Adrenal gland (tissue), 12 donors: ENCODE measurements around the gene SCN2A. TPM values are rescaled to one million over a fixed set of nuclear protein-coding genes. Genes with fewer than 3 reads are reported as not detected.

Experiments
- DNase-seq, 7 donors: peaks; one replicate each; pipeline ENCODE4 v3.0.0-alpha.2; 2019 to 2020
- H3K27ac ChIP-seq, 5 donors: fragments of 200-600 bp; sonication (generic) in 4 of 5; 1 replicate in 3 of 5; 2 replicates in 2 of 5; pipeline versions ENCODE4 v1.5.1 to v1.8.0; 2016 to 2020; ENCODE audit warnings: mild to moderate bottlenecking in 1 of 5
- H3K27me3 ChIP-seq: fragments of 200-600 bp; 2 replicates; pipeline ENCODE4 v1.8.0; 2021
- H3K36me3 ChIP-seq, 2 donors: fragments of 200-600 bp; replicated peaks in 1 of 2; 1 replicate in 1 of 2; 2 replicates in 1 of 2; pipeline versions ENCODE4 v1.5.1 to v1.8.0; 2018 to 2022
- H3K4me1 ChIP-seq, 2 donors: fragments of 200-600 bp; replicated peaks in 1 of 2; 1 replicate in 1 of 2; 2 replicates in 1 of 2; pipeline versions ENCODE4 v1.5.1 to v1.8.0; 2018 to 2021
- H3K4me3 ChIP-seq, 4 donors: fragments of 200-600 bp; sonication (generic) in 3 of 4; one replicate each; pipeline ENCODE4 v1.5.1; 2016 to 2018
- H3K9me3 ChIP-seq, 3 donors: fragments of 200-600 bp; sonication (generic) in 1 of 3; replicated peaks in 1 of 3; 1 replicate in 2 of 3; 2 replicates in 1 of 3; pipeline versions ENCODE4 v1.5.1 to v1.8.0; 2016 to 2021
- POLR2A ChIP-seq, 2 donors: fragments of 450-650 bp; IDR thresholded peaks; one replicate each; pipeline ENCODE4 v1.6.1; 2017; ENCODE audit warnings: antibody characterized with exemption in 2 of 2, mild to moderate bottlenecking in 2 of 2, moderate library complexity in 1 of 2
- WGBS, 4 donors: extraction: QIAGEN DNeasy Blood & Tissue Kit in 2 of 4; methylation state at CpG; one replicate each; pipeline versions ENCODE4 v1.1.5 to v1.1.7; 2013 to 2017; 5-methylcytosine and 5-hydroxymethylcytosine counted together
- intact Hi-C, 2 donors: fragments of 100-400 bp; cut with DNase I; formaldehyde crosslinking; loops; one replicate each; pipeline versions ENCODE4 v1.14.1 to v1.15.0; 2022 to 2023
- polyA plus RNA-seq, 3 donors: library from polyadenylated mRNA; stranded (reverse); fragments of 200-250 nt in 2 of 3; fragments of 350-450 nt in 1 of 3; fragmentation: Illumina TruSeq in 1 of 3; extraction: RNeasy Lipid Tissue Mini Kit (QIAGEN cat#74804) in 1 of 3; gene quantifications; one replicate each; pipeline ENCODE4 v1.2.3, GENCODE V29; 2013 to 2014
- total RNA-seq, 9 donors: library from RNA; depleted of rRNA in 4 of 9; stranded (reverse); fragments of >200 nt in 4 of 9; fragments of 120-200 nt in 1 of 9; fragmentation: NEBNext Ultra II Directional in 1 of 9; extraction: Animal tissue kit (Norgen Biotek cat#: 25700) in 1 of 9; gene quantifications; one replicate each; pipeline versions ENCODE4 v1.1.0 to v1.2.4, GENCODE V29; 2013 to 2023
- TF ChIP-seq, protein P1 (sequence below), 6 experiments: fragments of 450-650 bp in 4 of 6; fragments of 200-600 bp in 2 of 6; sonication (generic) in 1 of 6; IDR thresholded peaks; 1 replicate in 5 of 6; 2 replicates in 1 of 6; pipeline versions ENCODE4 v1.5.1 to v1.8.0; 2016 to 2021; ENCODE audit warnings: antibody characterized with exemption in 6 of 6, mild to moderate bottlenecking in 2 of 6, moderate library complexity in 1 of 6
- donor health status: healthy with polysubstance abuse.
- donor health status: Bipolar disorder and iron deficiency.
- donor health status: DM: yes; HTN: yes; CAD: no.
- donor health status: DM: no; HTN: no; CAD: no.
- donor health status: DM: no; HTN: no; CAD: no.
- donor health status: DM: yes; HTN: yes; CAD: no.

Gene SCN2A
- total and polyA plus RNA-seq, 12 donors: 0.34 to 3.5 (median 1.1) TPM

DNA sequence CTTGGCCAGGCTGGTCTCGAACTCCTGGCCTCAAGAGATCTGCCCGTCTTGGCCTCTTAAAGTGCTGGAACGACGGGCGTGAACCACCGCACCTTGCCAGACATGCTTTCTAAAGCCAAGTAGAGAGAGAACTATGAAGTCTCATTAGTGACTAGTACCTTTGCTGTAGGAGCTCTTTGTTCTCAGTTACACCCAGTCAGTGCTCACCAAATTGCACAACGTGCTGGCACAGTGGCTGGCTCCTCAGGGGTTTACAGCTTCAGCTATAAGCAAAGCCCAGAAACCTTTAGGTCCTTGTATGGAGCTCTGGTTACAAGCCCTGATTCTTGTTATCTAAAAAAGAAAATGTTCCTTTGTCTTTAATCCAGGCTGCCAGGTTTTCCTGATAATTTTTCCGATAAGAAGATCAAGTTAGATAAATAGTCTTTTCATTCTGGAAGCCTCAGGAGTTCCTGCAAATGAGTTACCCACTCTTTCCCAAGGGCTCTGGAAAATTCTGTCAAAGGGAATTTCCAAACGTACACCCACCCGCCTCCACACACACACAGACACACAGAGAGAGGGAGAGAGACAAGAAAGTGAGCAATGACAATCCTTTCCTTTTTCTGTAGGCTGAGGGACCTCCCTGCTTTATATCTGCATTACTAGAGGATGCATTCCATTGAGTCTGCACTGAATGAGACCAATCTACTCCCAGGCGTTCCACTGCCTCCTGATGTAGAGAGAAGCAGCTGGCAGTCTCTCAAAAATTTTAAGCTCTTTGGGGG, 130.1 kb downstream of the SCN2A start:
- no peak overlapping the region for H3K4me3 ChIP-seq
- TF ChIP-seq POLR2A (IDR thresholded peaks at IDR 0.05): no peak
- TF ChIP-seq, protein P1, sequence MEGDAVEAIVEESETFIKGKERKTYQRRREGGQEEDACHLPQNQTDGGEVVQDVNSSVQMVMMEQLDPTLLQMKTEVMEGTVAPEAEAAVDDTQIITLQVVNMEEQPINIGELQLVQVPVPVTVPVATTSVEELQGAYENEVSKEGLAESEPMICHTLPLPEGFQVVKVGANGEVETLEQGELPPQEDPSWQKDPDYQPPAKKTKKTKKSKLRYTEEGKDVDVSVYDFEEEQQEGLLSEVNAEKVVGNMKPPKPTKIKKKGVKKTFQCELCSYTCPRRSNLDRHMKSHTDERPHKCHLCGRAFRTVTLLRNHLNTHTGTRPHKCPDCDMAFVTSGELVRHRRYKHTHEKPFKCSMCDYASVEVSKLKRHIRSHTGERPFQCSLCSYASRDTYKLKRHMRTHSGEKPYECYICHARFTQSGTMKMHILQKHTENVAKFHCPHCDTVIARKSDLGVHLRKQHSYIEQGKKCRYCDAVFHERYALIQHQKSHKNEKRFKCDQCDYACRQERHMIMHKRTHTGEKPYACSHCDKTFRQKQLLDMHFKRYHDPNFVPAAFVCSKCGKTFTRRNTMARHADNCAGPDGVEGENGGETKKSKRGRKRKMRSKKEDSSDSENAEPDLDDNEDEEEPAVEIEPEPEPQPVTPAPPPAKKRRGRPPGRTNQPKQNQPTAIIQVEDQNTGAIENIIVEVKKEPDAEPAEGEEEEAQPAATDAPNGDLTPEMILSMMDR (IDR thresholded peaks at IDR 0.05): no peak
- no peak overlapping the region for H3K27ac ChIP-seq
- H3K9me3 ChIP-seq: no peaks in the 10 kb centered on the region
- intact Hi-C loops: no loop called here
- no peaks in the 10 kb centered on the region for H3K27me3 ChIP-seq
- H3K4me1 ChIP-seq: no peaks in the 10 kb centered on the region
- DNase-seq: no peak
- WGBS, 4 donors: 68 to 75% (median 71%) methylated on average over 11 of the region's 11 CpGs
- H3K36me3 ChIP-seq: no peaks in the 10 kb centered on the region

DNA sequence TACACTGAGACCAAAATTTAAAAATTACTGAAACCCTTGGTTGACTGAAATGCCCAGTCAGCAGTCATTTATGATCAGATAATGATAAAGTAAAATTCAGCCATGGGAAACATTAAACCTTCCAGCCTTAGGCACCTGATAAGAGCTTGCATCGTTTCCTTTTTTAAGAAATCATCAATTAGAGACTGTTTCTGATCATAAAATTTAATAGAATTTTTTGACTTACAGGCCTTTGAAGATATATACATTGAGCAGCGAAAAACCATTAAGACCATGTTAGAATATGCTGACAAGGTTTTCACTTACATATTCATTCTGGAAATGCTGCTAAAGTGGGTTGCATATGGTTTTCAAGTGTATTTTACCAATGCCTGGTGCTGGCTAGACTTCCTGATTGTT, 130.7 kb downstream of the SCN2A start:
- Histone ChIP-seq H3K27ac (no peak overlapping the region), H3K9me3 (no peaks in the 10 kb centered on the region), H3K36me3 (no peaks in the 10 kb centered on the region), H3K4me1 (no peaks in the 10 kb centered on the region), H3K4me3 (no peak overlapping the region), H3K27me3 (no peaks in the 10 kb centered on the region)
- no peak for DNase-seq
- intact Hi-C loops: no loop called here
- 77 to 86% (median 82%) methylated on average over 2 of the region's 2 CpGs for WGBS, 4 donors
- TF ChIP-seq, protein P1 (IDR thresholded peaks at IDR 0.05): no peak
- TF ChIP-seq POLR2A (IDR thresholded peaks at IDR 0.05): no peak

DNA sequence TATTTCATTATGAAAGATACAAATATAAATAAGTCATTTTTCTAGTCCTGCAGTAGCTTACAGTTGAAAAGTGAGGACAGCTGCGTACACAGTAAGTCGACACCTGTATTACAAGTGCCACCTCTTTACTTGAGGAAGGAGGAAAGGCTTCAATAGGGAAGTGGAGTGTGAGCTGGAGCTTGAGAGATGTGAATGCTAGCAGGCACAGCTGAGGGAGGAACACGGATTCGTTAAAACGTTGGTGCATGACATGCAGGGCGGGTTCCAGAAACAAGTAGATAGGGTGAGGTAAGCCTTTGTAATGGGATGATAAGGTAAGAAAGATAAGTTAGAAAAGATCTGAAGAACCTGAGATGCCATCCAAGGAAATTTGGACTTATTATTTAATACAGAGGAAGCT, 132.1 kb downstream of the SCN2A start:
- Histone ChIP-seq H3K27me3 (no peaks in the 10 kb centered on the region), H3K9me3 (no peaks in the 10 kb centered on the region), H3K4me3 (no peak overlapping the region), H3K4me1 (no peaks in the 10 kb centered on the region), H3K27ac (no peak overlapping the region), H3K36me3 (no peaks in the 10 kb centered on the region)
- DNase-seq: no peak
- WGBS, 4 donors: 80 to 84% (median 81%) methylated on average over 6 of the region's 6 CpGs
- no peak for TF ChIP-seq POLR2A (IDR thresholded peaks at IDR 0.05)
- TF ChIP-seq, protein P1 (IDR thresholded peaks at IDR 0.05): no peak
- intact Hi-C loops: no loop called here

DNA sequence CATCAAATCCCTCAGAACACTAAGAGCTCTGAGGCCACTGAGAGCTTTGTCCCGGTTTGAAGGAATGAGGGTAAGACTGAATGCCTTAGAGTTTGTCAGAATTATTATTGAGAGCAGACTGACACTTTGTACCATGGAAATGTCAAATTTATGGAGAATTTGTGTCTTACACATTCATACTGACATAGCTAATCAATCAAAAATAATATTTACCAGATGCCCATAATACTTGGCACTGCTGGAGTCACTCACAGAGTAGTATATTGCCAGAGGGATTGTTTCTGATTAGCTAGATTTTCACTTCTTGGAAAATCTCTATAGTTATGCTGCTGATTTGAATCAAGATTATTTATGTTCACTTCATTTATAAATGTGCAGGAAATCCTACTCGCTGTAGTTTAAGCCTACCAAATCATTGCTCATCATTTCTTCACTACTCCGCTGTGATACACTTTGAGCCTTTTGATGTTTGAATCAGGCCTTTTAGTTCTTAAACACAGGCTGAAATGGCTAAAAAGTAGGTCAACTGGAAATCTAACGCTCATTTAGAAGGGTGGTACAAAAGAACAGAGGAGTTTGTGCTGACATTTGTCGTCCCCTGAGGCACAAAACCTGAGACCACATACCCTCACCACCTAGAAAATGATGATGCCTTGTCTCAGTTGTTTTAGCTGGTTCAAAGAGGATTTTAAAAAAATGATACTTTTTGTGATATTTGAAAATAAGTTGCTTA, 134.2 kb downstream of the SCN2A start:
- TF ChIP-seq, protein P1 (IDR thresholded peaks at IDR 0.05): no peak
- TF ChIP-seq POLR2A (IDR thresholded peaks at IDR 0.05): no peak
- WGBS, 4 donors: 71 to 72% (median 72%) methylated on average over 5 of the region's 5 CpGs

More for the DNA sequence above, 134.2 kb downstream of the SCN2A start:
- H3K4me1 ChIP-seq: no peaks in the 10 kb centered on the region
- no peaks in the 10 kb centered on the region for H3K9me3 ChIP-seq
- no peak for DNase-seq
- intact Hi-C loops: no loop called here
- no peaks in the 10 kb centered on the region for H3K27me3 ChIP-seq
- H3K27ac ChIP-seq: no peak overlapping the region
- H3K36me3 ChIP-seq: no peaks in the 10 kb centered on the region
- no peak overlapping the region for H3K4me3 ChIP-seq
